HCT116 (cell line): ENCODE results near the gene NRROS.

Experiments
- CEBPB ChIP-seq: IDR thresholded peaks from 2 replicates; pipeline ENCODE4 v1.6.1; 2012; ENCODE audit warnings: low read depth
- EZH2 ChIP-seq: fragments of 200-600 bp; sonication (generic); IDR thresholded peaks from 2 replicates; pipeline ENCODE4 v1.6.1; 2017; ENCODE audit warnings: antibody characterized with exemption, mixed run types
- JUND ChIP-seq: IDR thresholded peaks from 2 replicates; pipeline ENCODE4 v1.6.1; 2012
- POLR2A ChIP-seq: IDR thresholded peaks from 2 replicates; pipeline ENCODE4 v1.7.0; 2011; ENCODE audit warnings: borderline replicate concordance; ENCODE audit not compliant: insufficient read depth, insufficient read length; ENCODE audit errors: extremely low read depth
- RAD21 ChIP-seq: IDR thresholded peaks from 2 replicates; pipeline ENCODE4 v1.6.1; 2012; ENCODE audit warnings: low read depth, mild to moderate bottlenecking
- SIN3A ChIP-seq: IDR thresholded peaks from 2 replicates; pipeline ENCODE4 v1.6.1; 2012; ENCODE audit warnings: low read depth
- YY1 ChIP-seq: IDR thresholded peaks from 2 replicates; pipeline ENCODE4 v1.6.1; 2011; ENCODE audit warnings: low read length, low read depth, moderate library complexity, mild to moderate bottlenecking; ENCODE audit not compliant: insufficient replicate concordance; ENCODE audit errors: extremely low read depth
- ZNF274 ChIP-seq: fragments of 200-500 bp; sonication (Bioruptor generic); IDR thresholded peaks from 2 replicates; pipeline ENCODE4 v1.6.1; 2014; ENCODE audit warnings: mild to moderate bottlenecking, low read depth, low read length, inconsistent platforms
- TF ChIP-seq, protein P1 (sequence below): IDR thresholded peaks from 2 replicates; pipeline ENCODE4 v1.6.1; 2012
- TF ChIP-seq, protein P2 (sequence below), 3 experiments: fragments of 200-600 bp in 1 of 3; sonication (generic) in 1 of 3; IDR thresholded peaks in 2 of 3; conservative IDR thresholded peaks in 1 of 3; 2 replicates each; pipeline ENCODE4 v1.5.1; 2012 to 2017; ENCODE audit warnings: low read depth in 2 of 3, low read length in 2 of 3, antibody characterized with exemption in 1 of 3, borderline replicate concordance in 1 of 3, control low read depth in 1 of 3, mild to moderate bottlenecking in 1 of 3, mixed read lengths in 1 of 3, mixed run types in 1 of 3, moderate library complexity in 1 of 3; ENCODE audit not compliant: insufficient read depth in 1 of 3
- TF ChIP-seq, protein P3 (sequence below): IDR thresholded peaks from 2 replicates; pipeline ENCODE4 v1.6.1; 2012; ENCODE audit warnings: low read depth

DNA sequence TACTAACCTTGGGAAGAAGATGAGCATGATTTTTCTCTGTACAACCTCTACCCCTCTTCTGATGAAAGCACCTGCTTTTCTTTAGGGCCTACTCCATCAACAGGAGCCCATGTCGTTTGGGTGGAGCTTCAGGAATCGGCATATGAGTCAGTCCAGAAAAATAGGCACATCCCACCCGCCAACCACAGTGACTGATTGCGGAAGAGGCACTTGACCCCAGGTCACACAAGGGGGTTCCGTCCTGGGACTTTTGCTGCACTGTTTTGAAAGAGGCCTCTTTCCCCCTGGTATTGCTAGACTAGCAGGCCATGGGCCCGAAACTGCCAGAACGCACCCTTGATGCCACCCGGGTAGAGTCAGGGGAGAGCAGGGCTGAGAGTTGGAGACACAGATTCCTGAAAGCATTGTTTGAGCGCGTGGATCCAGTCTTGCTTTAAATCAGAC is 19.3 kb upstream of the NRROS start:
- TF ChIP-seq POLR2A (no peak), ZNF274 (no peak), EZH2 (no peak), CEBPB (no peak), RAD21 (no peak), YY1 (no peak), SIN3A (no peak), JUND (no peak)
- TF ChIP-seq, protein P1, sequence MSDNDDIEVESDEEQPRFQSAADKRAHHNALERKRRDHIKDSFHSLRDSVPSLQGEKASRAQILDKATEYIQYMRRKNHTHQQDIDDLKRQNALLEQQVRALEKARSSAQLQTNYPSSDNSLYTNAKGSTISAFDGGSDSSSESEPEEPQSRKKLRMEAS = no peak
- TF ChIP-seq, protein P2, sequence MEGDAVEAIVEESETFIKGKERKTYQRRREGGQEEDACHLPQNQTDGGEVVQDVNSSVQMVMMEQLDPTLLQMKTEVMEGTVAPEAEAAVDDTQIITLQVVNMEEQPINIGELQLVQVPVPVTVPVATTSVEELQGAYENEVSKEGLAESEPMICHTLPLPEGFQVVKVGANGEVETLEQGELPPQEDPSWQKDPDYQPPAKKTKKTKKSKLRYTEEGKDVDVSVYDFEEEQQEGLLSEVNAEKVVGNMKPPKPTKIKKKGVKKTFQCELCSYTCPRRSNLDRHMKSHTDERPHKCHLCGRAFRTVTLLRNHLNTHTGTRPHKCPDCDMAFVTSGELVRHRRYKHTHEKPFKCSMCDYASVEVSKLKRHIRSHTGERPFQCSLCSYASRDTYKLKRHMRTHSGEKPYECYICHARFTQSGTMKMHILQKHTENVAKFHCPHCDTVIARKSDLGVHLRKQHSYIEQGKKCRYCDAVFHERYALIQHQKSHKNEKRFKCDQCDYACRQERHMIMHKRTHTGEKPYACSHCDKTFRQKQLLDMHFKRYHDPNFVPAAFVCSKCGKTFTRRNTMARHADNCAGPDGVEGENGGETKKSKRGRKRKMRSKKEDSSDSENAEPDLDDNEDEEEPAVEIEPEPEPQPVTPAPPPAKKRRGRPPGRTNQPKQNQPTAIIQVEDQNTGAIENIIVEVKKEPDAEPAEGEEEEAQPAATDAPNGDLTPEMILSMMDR (IDR thresholded peaks at IDR 0.05 in 2 of 3, conservative IDR thresholded peaks at IDR 0.05 in 1 of 3; ENCODE audit: borderline replicate concordance in 1 of 3, insufficient read depth in 1 of 3, low read depth in 2 of 3, low read length in 2 of 3) = no peak
- TF ChIP-seq, protein P3, sequence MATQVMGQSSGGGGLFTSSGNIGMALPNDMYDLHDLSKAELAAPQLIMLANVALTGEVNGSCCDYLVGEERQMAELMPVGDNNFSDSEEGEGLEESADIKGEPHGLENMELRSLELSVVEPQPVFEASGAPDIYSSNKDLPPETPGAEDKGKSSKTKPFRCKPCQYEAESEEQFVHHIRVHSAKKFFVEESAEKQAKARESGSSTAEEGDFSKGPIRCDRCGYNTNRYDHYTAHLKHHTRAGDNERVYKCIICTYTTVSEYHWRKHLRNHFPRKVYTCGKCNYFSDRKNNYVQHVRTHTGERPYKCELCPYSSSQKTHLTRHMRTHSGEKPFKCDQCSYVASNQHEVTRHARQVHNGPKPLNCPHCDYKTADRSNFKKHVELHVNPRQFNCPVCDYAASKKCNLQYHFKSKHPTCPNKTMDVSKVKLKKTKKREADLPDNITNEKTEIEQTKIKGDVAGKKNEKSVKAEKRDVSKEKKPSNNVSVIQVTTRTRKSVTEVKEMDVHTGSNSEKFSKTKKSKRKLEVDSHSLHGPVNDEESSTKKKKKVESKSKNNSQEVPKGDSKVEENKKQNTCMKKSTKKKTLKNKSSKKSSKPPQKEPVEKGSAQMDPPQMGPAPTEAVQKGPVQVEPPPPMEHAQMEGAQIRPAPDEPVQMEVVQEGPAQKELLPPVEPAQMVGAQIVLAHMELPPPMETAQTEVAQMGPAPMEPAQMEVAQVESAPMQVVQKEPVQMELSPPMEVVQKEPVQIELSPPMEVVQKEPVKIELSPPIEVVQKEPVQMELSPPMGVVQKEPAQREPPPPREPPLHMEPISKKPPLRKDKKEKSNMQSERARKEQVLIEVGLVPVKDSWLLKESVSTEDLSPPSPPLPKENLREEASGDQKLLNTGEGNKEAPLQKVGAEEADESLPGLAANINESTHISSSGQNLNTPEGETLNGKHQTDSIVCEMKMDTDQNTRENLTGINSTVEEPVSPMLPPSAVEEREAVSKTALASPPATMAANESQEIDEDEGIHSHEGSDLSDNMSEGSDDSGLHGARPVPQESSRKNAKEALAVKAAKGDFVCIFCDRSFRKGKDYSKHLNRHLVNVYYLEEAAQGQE = no peak
